Measurements from ENCODE around the gene ZFAND3. TPM values are rescaled to one million over a fixed set of nuclear protein-coding genes. Genes with fewer than 3 reads are reported as not detected.
A peak's percentile ranks its signal among the peaks of the same experiment; 100 is the strongest.

Gene ZFAND3
- total and polyA plus RNA-seq, 10 of the 15 experiments (the other 5 are each of a cell fraction or from before 2014, with no cell fraction given), result 0.90 to 34.4 (median 16.3) TPM

DNA sequence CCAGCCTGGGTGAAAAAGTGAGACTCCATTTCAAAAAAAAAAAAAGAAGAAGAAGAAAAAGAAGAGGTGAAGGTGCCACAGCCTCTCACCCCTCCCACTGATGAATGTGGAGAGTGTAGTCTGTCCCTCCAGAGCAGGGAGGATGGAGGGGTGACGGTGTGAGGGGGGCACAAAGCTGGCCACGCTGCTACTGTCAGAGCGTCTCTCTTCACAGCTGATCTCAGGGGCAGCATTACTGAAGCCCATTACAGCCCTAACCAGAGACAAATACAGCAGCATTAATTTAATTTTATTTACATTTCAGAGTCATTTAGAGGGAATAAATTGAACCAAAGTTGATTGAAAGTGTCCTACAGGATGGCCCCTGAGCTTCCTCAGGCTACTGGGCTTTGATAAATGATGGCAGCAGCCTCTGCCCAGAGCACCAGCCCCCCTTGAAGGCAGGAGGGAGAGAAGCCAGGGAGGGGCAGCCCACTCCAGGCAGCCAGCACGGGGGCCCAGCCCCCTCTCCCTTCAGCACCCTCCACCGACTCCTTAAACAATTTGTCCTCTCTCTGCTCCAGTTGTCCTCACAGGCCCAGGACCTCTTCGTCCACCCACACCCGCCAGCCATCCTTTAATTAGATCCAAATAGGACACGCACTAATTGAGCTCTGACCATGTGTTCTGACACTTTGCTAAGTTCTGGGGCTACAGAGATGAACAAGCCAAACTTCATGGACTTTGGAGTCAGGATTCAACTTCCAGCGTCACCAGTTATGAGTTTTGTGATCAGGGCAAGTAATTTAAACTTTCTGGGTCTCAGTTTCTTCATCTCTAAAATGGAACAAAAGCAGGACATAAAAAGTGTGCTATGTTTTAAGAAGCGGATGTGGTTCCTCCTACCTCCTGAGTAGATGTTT lies 18.6 kb upstream of the ZFAND3 start:
- intact Hi-C loops (cut with micrococcal nuclease; ENCODE audit: unreplicated experiment), result no loop called here
- H3K4me3 ChIP-seq, result no peak overlapping the region
- no peaks in the 10 kb centered on the region for H4K20me1 ChIP-seq (ENCODE audit: control insufficient read depth, insufficient read depth)
- no peaks in the 10 kb centered on the region for H3K79me2 ChIP-seq (ENCODE audit: control insufficient read depth, insufficient read depth, low read length)
- ATAC-seq (no peak), FAIRE-seq (peak; percentile 54), DNase-seq (ENCODE audit: low read depth, low spot score) (no peak)
- SMC1A ChIA-PET (ENCODE audit: uncharacterized antibody, unreplicated experiment), result interaction anchor here (1.1 kb wide), 1 partner anchor 10 kb away, joined by 3 read pairs; no protein-coding TSS in a partner anchor
- no peak overlapping the region for H2AFZ ChIP-seq (ENCODE audit: control insufficient read depth, low read depth, low read length)
- RAD21 ChIA-PET (ENCODE audit: unreplicated experiment), result interaction anchor here (0.7 kb wide), 1 partner anchor 211 kb away, joined by 3 read pairs; no protein-coding TSS in a partner anchor
- WGBS (ENCODE audit: insufficient coverage, insufficient replicate concordance, low lambda C conversion rate, missing lambda C conversion rate), result 54% methylated on average over 10 of the region's 10 CpGs
- no peaks in the 10 kb centered on the region; a peak in 1 of 4 replicates for H3K27me3 ChIP-seq (replicated peaks in 1 of 2; ENCODE audit: control insufficient read depth in 2 of 2, insufficient read depth in 2 of 2, low read length in 1 of 2)
- BruUV-seq (replicated peaks), result no TSS peak
- H3K4me1 ChIP-seq (ENCODE audit: control insufficient read depth, insufficient read depth, low read length), result no peaks in the 10 kb centered on the region
- no peak overlapping the region for H3K27ac ChIP-seq (ENCODE audit: control insufficient read depth, insufficient read depth)
- TF ChIP-seq KLF5 (IDR thresholded peaks at IDR 0.05; ENCODE audit: partially characterized antibody), result no peak
- no peak for TF ChIP-seq ELK1 (IDR thresholded peaks at IDR 0.05; ENCODE audit: low read depth, low read length)
- no peak for TF ChIP-seq BMI1 (IDR thresholded peaks at IDR 0.05; ENCODE audit: borderline replicate concordance)
- no peak for TF ChIP-seq ZNF622 (IDR thresholded peaks at IDR 0.05)
- TF ChIP-seq FOXM1 (IDR thresholded peaks at IDR 0.05; ENCODE audit: low read depth, low read length), result no peak
- TF ChIP-seq CHD4 (IDR thresholded peaks at IDR 0.05), result no peak
- no peak for TF ChIP-seq EGR1 (IDR thresholded peaks at IDR 0.05; ENCODE audit: borderline replicate concordance in 1 of 2, low read depth in 2 of 2, low read length in 2 of 2)
- TF ChIP-seq BCL3 (IDR thresholded peaks at IDR 0.05; ENCODE audit: borderline replicate concordance, insufficient read depth, low read depth, low read length, poor library complexity, severe bottlenecking), result no peak
- TF ChIP-seq EED (IDR thresholded peaks at IDR 0.05; ENCODE audit: low read depth), result no peak
- no peak for TF ChIP-seq SRF (IDR thresholded peaks at IDR 0.05; ENCODE audit: low read depth in 2 of 2, low read length in 2 of 2)
- no peak for TF ChIP-seq IKZF1 (conservative IDR thresholded peaks at IDR 0.05)
- TF ChIP-seq FOS (IDR thresholded peaks at IDR 0.05; ENCODE audit: borderline replicate concordance, extremely low read depth, insufficient read length), result no peak
- no peak for TF ChIP-seq USF2 (IDR thresholded peaks at IDR 0.05; ENCODE audit: borderline replicate concordance, low read depth, low read length)
- TF ChIP-seq, protein P1, sequence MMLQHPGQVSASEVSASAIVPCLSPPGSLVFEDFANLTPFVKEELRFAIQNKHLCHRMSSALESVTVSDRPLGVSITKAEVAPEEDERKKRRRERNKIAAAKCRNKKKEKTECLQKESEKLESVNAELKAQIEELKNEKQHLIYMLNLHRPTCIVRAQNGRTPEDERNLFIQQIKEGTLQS (IDR thresholded peaks at IDR 0.05; ENCODE audit: borderline replicate concordance, extremely low read depth, low read depth, low read length), result no peak
- TF ChIP-seq FOXK2 (IDR thresholded peaks at IDR 0.05), result no peak
- no peak overlapping the region for H3K9ac ChIP-seq (ENCODE audit: control insufficient read depth, insufficient read depth, low read length)
- H3K36me3 ChIP-seq (ENCODE audit: control insufficient read depth in 2 of 2, insufficient read depth in 2 of 2, low read length in 1 of 2), result no peaks in the 10 kb centered on the region
- POLR2A ChIA-PET, result interaction anchor here (0.6 kb wide), 1 partner anchor 248 kb away, joined by 3 read pairs; no protein-coding TSS in a partner anchor
- in situ Hi-C loops (cut with MboI), result no loop called here
- no peak overlapping the region for H3K4me2 ChIP-seq (ENCODE audit: control insufficient read depth, insufficient read depth)
- H3K9me3 ChIP-seq (replicated peaks; ENCODE audit: control insufficient read depth, insufficient read depth, low read length), result no peaks in the 10 kb centered on the region
- CTCF ChIA-PET, result interaction anchor here (1.5 kb wide), 1 partner anchor 10 kb away, joined by 7 read pairs; no protein-coding TSS in a partner anchor
